Fibroblast of lung (primary cell): ENCODE data around the gene ARMH2.
"Not testable (repeated sequence)": the region's sequence is repeated elsewhere in the genome, so short reads cannot be mapped to it uniquely, and the experiment has no call there.

ENCODE experiments used
- EZH2 ChIP-seq: IDR thresholded peaks from 2 replicates; pipeline ENCODE4 v1.5.1; 2012; ENCODE audit warnings: low read length, control low read depth, mild to moderate bottlenecking; ENCODE audit errors: missing control alignments
- TF ChIP-seq, protein P1 (sequence below), 2 donors: IDR thresholded peaks in 1 of 2; conservative IDR thresholded peaks in 1 of 2; 1 replicate in 1 of 2; 2 replicates in 1 of 2; pipeline ENCODE4 v1.5.1; 2011 to 2012; ENCODE audit warnings: low read length in 2 of 2, control low read depth in 1 of 2, inconsistent platforms in 1 of 2, low read depth in 1 of 2, mild to moderate bottlenecking in 1 of 2

DNA sequence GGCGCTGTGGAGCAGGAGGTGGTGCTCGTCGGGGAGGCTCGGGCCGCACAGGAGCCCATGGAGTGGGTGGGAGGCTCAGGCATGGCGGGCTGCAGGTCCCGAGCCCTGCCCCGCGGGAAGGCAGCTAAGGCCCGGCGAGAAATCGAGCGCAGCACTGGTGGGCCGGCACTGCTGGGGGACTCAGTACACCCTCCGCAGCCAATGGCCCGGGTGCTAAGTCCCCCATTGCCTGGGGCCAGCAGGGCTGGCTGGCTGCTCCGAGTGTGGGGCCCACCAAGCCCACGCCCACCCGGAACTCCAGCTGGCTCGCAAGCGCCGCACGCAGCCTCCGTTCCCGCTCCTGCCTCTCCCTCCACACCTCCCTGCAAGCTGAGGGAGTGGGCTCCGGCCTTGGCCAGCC lies 32.7 kb downstream of the ARMH2 start:
- TF ChIP-seq, protein P1, sequence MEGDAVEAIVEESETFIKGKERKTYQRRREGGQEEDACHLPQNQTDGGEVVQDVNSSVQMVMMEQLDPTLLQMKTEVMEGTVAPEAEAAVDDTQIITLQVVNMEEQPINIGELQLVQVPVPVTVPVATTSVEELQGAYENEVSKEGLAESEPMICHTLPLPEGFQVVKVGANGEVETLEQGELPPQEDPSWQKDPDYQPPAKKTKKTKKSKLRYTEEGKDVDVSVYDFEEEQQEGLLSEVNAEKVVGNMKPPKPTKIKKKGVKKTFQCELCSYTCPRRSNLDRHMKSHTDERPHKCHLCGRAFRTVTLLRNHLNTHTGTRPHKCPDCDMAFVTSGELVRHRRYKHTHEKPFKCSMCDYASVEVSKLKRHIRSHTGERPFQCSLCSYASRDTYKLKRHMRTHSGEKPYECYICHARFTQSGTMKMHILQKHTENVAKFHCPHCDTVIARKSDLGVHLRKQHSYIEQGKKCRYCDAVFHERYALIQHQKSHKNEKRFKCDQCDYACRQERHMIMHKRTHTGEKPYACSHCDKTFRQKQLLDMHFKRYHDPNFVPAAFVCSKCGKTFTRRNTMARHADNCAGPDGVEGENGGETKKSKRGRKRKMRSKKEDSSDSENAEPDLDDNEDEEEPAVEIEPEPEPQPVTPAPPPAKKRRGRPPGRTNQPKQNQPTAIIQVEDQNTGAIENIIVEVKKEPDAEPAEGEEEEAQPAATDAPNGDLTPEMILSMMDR (conservative IDR thresholded peaks at IDR 0.05 in 1 of 2, IDR thresholded peaks at IDR 0.05 in 1 of 2; ENCODE audit: low read depth in 1 of 2, low read length in 2 of 2), result not testable (repeated sequence)
- not testable (repeated sequence) for TF ChIP-seq EZH2
